Activated naive CD4-positive, alpha-beta T cell (primary cell): ENCODE results near the gene GOLGA8B.
"Not testable (repeated sequence)": the region's sequence is repeated elsewhere in the genome, so short reads cannot be mapped to it uniquely, and the experiment has no call there.

Experiments
- DNase-seq, 4 experiments: peaks; one replicate each; lab custom pipeline; 2025; lab: John Stamatoyannopoulos, UW

The GOLGA8B gene

GRCh38 chr15:34597316-34597715, 13.9 kb upstream of the GOLGA8B start:
- no peak for DNase-seq

DNA sequence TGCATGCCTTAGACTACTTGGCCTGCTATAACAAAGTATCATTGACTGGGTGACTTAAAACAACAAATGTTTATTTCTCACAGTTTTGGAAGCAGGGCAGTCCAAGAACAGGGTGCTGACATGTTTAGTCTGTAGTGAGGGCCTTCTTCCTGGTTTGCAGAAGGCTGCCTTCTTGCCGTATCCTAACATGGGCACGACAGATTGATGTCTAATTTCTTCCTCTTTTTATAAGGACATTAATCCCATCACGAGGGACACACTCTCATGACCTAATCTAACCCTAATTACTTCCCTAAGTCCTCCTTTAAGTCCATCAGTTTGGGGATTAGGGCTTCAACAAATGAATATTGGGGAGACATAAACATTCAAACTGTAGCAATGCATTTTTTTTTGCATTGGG, 10.9 kb upstream of the GOLGA8B start:
- DNase-seq = no peak

GRCh38 chr15:34591306-34591705, 7.9 kb upstream of the GOLGA8B start:
- no peak for DNase-seq

DNA sequence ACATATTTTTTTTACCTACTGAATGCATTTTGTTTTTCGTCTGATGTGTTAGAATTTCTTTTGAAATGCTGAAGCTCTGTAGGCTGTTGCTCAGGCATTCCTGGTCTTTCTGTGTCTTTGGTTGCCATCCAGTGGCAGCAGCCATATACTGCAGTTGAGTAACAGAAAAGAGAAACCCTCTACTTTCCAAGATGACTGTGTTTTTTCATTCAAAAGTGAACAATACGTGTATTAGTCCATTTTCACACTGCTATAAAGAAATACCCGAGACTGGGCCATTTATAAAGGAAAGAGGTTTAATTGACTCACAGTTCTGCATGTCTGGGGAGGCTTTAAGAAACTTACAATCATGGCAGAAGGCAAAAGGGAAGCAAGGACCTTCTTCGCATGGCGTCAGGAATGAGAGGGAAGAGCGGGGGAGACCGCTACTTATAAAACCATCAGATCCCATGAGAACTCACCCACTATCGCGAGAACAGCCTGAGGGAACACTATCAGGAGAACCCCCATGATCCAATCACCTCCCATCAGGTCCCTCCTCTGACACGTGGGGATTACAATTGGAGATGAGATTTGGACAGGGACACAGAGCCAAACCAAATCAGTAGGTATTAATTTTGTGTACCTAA, 4.7 kb upstream of the GOLGA8B start:
- peak in 2 of 4 experiments; percentile 8 to 37 for DNase-seq

GRCh38 chr15:34585966-34586365, 2.5 kb upstream of the GOLGA8B start:
- DNase-seq = not testable (repeated sequence)

DNA sequence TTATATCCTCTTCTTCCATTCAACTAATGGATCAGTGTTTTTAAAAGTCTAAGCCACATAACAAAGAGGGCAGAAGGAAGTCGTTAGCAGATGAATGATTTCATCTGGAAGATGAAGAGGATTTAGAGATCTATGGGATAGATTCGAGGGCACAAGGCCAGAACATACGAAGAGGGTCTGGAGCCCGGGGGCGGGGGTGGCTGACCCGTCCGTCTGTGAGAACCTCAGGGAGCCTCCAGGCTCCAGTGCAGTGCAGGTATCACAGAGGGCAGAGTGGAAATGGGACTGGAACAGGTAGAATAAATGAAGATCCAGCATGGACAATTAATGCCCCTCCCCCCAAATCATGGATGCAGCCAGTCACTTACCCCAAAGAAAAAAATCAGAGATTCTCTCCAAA, 1.5 kb upstream of the GOLGA8B start:
- no peak for DNase-seq

DNA sequence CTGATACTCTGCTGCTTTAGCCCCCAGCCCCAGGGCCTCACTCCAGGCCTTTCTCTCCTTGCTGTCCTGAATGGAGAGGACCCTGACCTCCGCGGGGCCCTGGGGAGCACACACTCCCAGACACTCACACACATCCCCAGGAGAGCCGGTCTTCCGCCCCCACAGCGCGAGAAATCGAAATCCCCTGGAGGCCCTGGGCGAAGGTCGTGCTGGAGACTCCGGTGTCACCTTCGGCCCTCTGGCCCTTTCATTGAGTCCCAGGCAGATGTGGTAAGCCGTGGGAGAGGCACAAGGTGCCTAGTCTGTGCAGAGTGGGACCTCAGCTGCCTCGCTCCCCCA, 848 bp upstream of the GOLGA8B start:
- no peak for DNase-seq

GRCh38 chr15:34582461-34583371, 735 bp downstream of the GOLGA8B start:
- peak in 1 of 4 experiments; percentile 14 for DNase-seq

GRCh38 chr15:34581687-34582460, 1.6 kb downstream of the GOLGA8B start:
- DNase-seq = not testable (repeated sequence)

GRCh38 chr15:34581043-34581365, 2.4 kb downstream of the GOLGA8B start:
- DNase-seq = no peak

- DNase-seq = not testable (repeated sequence)
Observed at GRCh38 chr15:34580251-34581042, 3.0 kb downstream of the GOLGA8B start.

GRCh38 chr15:34578283-34578674, 5.2 kb downstream of the GOLGA8B start:
- no peak for DNase-seq

DNA sequence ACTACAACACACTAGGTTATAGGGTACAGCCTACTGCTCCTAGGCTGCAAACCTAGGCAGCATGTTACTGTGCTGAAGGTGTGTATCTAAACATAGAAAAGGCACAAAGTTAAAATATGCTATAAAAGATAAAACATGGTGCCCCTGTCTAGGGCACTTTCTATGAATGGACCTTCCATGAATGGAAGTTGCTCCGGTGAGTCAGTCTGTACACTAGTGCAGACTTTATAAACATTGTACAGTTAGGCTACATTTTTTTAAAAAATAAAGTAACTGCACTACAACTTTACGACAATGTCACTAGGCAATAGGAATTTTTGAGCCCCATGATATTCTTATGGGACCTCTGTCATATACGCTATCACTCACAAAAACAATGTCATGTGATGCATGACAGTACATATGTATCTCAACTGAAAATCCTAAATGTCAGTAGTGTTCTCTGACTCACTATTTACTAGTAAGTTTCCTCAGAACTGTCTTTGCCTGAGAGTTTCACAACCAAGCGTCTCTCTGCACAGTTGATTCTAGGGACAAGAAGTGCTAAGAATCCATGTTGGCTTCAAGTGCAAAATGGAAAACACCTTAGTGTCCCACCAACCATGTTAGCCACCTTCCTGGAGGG, 5.7 kb downstream of the GOLGA8B start:
- not testable (repeated sequence) for DNase-seq

GRCh38 chr15:34575035-34575434, 8.4 kb downstream of the GOLGA8B start:
- not testable (repeated sequence) for DNase-seq

GRCh38 chr15:34572921-34573320, 10.5 kb downstream of the GOLGA8B start:
- DNase-seq = not testable (repeated sequence)

DNA sequence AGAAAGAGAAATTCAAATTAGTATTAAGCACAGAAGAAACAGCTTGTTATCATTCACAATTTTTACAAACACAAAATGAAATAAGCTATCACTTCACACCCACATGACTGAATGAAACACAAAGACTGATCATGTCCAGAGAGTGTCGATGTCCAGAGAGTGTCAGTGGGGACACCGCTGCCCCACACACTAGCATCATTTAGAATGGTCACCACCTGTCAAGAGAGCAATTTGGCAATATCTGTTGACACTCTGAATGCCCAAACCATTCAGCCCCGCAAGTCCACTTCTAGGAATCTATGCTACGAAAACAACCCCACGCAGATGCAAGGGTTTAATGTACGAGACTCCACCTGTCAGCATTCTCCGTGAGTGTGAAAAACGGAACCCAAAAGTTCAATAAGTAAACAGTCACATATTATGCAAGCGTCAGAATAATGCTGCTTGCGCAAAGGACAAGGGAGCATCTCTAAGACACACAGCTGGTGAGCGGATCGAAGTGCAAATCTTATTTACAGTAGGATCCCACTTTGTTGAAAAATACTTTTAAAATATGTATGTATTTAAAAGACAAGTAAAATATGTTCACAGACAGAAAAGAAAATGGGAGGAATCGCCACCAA, 11.3 kb downstream of the GOLGA8B start:
- DNase-seq = not testable (repeated sequence)

DNA sequence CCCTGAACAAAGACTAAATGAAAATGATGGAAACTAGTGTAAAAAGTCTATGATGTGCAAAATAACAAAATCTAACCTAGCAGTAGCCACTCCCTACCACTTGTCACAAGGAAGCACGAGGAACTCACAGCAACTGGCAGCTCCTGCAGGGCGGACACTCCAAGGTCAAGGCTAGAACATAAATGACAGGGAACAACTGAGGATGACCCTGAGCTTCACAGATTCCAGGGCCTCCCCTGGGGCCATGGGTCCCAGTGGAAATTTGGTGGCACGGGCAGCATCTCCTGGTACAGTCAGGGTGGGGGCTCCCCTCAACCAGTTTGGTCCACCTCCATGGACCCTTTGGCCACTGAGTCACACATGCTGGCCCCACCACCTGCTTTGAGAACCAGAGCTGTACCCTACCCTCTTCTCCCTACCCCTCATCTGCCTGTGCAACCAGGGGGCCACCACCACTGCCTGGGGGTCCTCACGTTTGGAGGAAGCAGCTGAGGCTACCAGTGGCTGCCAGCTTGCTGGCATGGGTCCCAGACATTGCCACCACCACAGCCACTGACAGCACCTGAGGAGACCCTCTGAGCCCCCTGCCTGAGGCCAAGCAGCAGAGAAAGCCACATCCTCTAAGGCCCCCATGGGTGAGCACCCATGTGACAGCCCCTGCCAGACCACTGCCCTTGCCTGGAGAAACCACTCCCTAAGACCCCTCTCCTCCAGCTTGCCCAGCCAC, 13.6 kb downstream of the GOLGA8B start:
- not testable (repeated sequence) for DNase-seq

DNA sequence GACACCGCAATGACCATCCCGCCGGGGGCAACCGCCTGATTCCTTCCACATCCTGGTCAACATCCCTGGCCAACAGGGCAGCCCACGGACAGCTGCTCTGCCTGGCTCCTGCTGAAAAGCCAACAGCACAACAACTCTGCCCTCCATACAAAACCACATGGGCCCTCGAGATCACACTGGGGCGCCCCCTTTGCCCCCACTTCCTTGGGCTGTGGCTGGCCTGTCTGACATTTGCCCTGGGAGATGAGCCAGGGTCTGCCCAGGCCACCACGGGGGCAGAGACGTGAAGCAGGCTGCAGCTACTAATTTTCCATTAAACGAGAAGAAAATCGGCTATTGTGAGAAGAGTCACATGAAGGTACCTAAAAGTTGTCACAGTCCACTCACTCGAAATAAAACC, 16.3 kb downstream of the GOLGA8B start:
- not testable (repeated sequence) for DNase-seq

GRCh38 chr15:34564711-34565110, 18.7 kb downstream of the GOLGA8B start:
- DNase-seq = not testable (repeated sequence)

- not testable (repeated sequence) for DNase-seq
Observed at GRCh38 chr15:34560814-34561213, 22.6 kb downstream of the GOLGA8B start.
